HG03280 (cell line): ENCODE data around the gene HSD17B10.
"Not testable (repeated sequence)": the region's sequence is repeated elsewhere in the genome, so short reads cannot be mapped to it uniquely, and the experiment has no call there.

Experiments used
- ATAC-seq: cut with Tn5 transposase; IDR thresholded peaks from one replicate; pipeline ENCODE4 v1.9.1; 2021; ENCODE audit warnings: mild to moderate bottlenecking, moderate library complexity; ENCODE audit not compliant: unreplicated experiment

HSD17B10 gene

GRCh38 chrX:53433651-53434639 lies at the start of gene HSD17B10:
HSD17B10 (minus strand) TSS chrX:53434370; CDS start chrX:53434345, 25 bp downstream.
- peak; percentile 96 for ATAC-seq

GRCh38 chrX:53483416-53483815 lies 49.2 kb upstream of the HSD17B10 start:
- no peak for ATAC-seq

- ATAC-seq: no peak
Observed at GRCh38 chrX:53481816-53482465, 47.8 kb upstream of the HSD17B10 start.

GRCh38 chrX:53481093-53481492 lies 46.9 kb upstream of the HSD17B10 start:
- no peak for ATAC-seq

GRCh38 chrX:53479301-53479700 lies 45.1 kb upstream of the HSD17B10 start:
- ATAC-seq: no peak

GRCh38 chrX:53476371-53476770 lies 42.2 kb upstream of the HSD17B10 start:
- ATAC-seq: no peak

GRCh38 chrX:53474707-53475106 lies 40.5 kb upstream of the HSD17B10 start:
- no peak for ATAC-seq

- no peak for ATAC-seq
Observed at GRCh38 chrX:53471346-53471745, 37.2 kb upstream of the HSD17B10 start.

- ATAC-seq: not testable (repeated sequence)
Observed at GRCh38 chrX:53468659-53469058, 34.5 kb upstream of the HSD17B10 start.

- no peak for ATAC-seq
Observed at GRCh38 chrX:53458082-53458481, 23.9 kb upstream of the HSD17B10 start.

GRCh38 chrX:53456254-53456653 lies 22.1 kb upstream of the HSD17B10 start:
- ATAC-seq: no peak

- no peak for ATAC-seq
Observed at GRCh38 chrX:53452812-53453211, 18.6 kb upstream of the HSD17B10 start.

- no peak for ATAC-seq
Observed at GRCh38 chrX:53449632-53450031, 15.5 kb upstream of the HSD17B10 start.

GRCh38 chrX:53447441-53447840 lies 13.3 kb upstream of the HSD17B10 start:
- ATAC-seq: no peak

- ATAC-seq: no peak
Observed at GRCh38 chrX:53445977-53446376, 11.8 kb upstream of the HSD17B10 start.

GRCh38 chrX:53442322-53442631 lies 8.1 kb upstream of the HSD17B10 start:
- ATAC-seq: no peak

- ATAC-seq: peak; percentile 72
Observed at GRCh38 chrX:53441531-53442321, 7.6 kb upstream of the HSD17B10 start.

GRCh38 chrX:53440621-53441517 lies 6.7 kb upstream of the HSD17B10 start:
- ATAC-seq: no peak

- no peak for ATAC-seq
Observed at GRCh38 chrX:53440101-53440500, 5.9 kb upstream of the HSD17B10 start.

- ATAC-seq: no peak
Observed at GRCh38 chrX:53438832-53439230, 4.7 kb upstream of the HSD17B10 start.
